AG10803 (cell line): ENCODE data around the gene MAK.
"Not testable (repeated sequence)": the region's sequence is repeated elsewhere in the genome, so short reads cannot be mapped to it uniquely, and the experiment has no call there.

Source experiments
- DNase-seq: peaks from one replicate; pipeline ENCODE4 v3.0.0; 2010; ENCODE audit warnings: low read depth
- H3K4me3 ChIP-seq: 2 replicates; pipeline ENCODE4 v1.5.1; 2011; ENCODE audit warnings: mild to moderate bottlenecking, low read length, control low read depth
- TF ChIP-seq, protein P1 (sequence below): conservative IDR thresholded peaks from 2 replicates; pipeline ENCODE4 v1.5.1; 2011; ENCODE audit warnings: mild to moderate bottlenecking, low read length, control low read depth, inconsistent platforms

Gene MAK

DNA sequence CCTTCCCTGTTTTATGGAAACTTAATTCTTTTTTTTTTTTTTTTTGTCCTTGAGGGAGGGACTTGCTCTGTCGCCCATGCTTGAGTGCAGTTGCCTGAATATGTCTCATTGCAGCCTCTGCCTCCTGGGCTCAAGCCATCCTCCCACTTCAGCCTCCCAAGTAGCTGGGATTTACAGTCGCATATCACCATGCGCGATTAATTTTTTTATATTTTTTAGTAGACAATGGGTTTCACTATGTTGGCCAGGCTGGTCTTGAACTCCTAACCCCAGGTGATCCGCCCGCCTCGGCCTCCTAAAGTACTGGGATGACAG lies 114.8 kb downstream of the MAK start:
- peak overlapping the region; percentile 83 for H3K4me3 ChIP-seq
- no peak for DNase-seq
- TF ChIP-seq, protein P1, sequence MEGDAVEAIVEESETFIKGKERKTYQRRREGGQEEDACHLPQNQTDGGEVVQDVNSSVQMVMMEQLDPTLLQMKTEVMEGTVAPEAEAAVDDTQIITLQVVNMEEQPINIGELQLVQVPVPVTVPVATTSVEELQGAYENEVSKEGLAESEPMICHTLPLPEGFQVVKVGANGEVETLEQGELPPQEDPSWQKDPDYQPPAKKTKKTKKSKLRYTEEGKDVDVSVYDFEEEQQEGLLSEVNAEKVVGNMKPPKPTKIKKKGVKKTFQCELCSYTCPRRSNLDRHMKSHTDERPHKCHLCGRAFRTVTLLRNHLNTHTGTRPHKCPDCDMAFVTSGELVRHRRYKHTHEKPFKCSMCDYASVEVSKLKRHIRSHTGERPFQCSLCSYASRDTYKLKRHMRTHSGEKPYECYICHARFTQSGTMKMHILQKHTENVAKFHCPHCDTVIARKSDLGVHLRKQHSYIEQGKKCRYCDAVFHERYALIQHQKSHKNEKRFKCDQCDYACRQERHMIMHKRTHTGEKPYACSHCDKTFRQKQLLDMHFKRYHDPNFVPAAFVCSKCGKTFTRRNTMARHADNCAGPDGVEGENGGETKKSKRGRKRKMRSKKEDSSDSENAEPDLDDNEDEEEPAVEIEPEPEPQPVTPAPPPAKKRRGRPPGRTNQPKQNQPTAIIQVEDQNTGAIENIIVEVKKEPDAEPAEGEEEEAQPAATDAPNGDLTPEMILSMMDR: no peak

DNA sequence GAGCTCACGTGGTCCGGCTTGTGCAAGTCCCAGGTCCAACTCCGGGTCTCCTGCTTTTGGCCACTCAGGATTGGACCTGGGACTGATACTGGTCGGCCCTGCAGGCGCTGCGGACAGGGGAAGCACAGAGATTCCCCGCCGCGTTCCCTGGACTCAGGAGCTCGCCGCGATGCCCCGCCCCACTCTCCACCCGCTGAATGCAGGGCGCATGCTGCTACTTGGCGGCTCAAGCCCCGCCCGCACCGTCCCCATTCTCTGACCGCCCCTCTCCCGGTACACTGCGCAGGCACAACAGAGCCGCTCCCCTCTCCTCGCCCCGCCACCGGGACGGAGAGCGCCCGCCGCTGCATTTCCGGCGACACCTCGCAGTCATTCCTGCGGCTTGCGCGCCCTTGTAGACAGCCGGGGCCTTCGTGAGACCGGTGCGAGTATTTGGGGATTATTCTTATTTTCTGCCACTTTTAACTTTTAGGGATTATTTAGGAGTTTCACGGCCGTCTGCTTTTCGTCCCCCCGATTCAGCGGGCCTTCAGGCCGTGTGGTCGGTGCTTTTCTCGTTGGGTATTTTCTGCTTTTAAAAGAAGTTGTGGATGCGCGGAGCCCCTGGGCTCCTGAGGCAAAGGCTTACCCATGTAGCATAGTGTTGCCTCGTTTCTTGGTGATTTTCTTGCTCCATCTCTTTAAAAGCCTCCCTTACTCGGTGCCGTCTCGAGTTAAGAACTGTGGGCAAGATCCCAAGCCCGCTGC lies 115.3 kb downstream of the MAK start, which contains the start of gene TMEM14C:
TSS of gene TMEM14C (plus strand) at position 251 of the 747 bp plus-strand sequence. CDS start 1,544 bp downstream, outside the sequence.
- DNase-seq: peak; percentile 99
- peak within 1 kb of the TSS; percentile 83 for H3K4me3 ChIP-seq
- TF ChIP-seq, protein P1: no peak

DNA sequence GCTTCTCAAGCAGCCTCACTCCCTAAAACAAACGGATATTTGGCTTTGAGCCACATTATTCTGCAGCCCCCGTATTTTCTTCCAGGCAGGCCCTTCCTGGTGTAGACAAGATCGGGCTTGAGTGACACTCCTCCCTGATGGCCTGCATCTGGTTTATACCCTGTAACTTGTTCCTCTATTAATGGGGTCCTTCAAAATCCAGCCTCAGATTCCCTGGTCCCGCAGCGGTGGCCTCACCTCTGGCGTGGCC lies 115.8 kb downstream of the MAK start:
- peak overlapping the region; percentile 83 for H3K4me3 ChIP-seq
- TF ChIP-seq, protein P1: no peak
- DNase-seq: no peak

DNA sequence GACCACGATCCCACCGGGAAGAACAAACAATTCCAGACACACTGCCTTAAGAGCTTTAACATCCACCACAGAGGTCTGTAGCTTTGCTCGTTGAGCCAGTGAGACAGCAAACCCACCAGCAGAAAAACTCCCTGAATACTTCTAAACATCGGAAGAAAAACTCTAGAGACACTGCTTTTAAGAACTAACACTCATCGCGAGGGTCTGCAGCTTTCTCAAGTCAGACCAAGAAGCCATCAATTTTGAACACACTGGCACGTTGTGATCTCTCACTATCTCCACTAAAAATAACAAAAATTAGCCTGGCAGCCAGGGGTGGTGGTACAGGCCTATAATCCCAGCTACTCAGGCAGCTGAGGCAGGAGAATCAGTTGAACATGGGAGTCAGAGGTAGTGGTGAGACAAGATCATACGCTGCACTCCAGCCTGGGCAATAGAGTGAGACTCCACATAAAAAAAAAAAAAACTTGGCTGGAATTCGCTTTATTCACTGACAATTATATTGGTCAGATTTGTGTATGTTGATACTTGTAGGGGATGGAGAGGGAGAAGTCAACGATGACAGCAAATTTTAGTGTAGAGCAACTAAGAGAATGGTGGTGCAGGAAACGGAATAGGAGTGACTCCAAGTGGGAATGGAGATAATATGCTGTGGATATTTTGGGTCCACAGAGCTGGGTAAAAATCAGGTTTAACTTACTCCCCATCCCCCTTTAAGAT lies 116.3 kb downstream of the MAK start:
- H3K4me3 ChIP-seq: peak overlapping the region; percentile 83
- TF ChIP-seq, protein P1: no peak
- no peak for DNase-seq

DNA sequence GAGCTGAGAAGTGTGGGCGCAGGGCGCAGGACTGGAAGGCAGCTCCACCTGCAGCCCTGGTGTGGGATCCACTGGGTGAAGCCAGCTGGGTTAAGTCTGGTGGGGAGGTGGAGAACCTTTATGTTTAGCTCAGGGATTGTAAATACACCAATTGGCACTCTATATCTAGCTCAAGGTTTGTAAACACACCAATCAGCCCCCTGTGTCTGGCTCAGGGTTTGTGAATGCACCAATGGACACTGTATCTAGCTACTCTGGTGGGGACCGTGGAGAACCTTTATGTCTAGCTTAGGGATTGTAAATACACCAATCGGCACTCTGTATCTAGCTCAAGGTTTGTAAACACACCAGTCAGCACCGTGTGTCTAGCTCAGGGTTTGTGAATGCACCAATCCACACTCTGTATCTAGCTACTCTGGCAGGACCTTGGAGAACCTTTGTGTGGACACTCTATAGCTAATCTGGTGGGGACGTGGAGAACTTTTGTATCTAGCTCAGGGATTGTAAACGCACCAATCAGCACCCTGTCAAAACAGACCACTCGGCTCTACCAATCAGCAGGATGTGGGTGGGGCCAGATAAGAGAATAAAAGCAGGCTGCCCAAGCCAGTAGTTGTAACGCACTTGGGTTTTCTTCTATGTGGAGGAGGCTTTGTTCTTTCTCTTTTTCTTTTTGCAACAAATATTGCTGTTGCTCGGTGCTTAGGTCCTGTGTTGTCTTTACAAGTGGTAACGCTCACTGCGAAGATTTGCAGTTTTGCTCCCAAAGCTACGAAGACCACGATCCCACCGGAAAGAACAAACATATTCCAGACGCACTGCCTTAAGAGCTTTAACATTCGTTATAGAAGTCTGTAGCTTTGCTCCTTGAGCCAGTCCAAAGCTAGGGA lies 117.1 kb downstream of the MAK start:
- not testable (repeated sequence) for DNase-seq
- peak overlapping the region; percentile 70 for H3K4me3 ChIP-seq

DNA sequence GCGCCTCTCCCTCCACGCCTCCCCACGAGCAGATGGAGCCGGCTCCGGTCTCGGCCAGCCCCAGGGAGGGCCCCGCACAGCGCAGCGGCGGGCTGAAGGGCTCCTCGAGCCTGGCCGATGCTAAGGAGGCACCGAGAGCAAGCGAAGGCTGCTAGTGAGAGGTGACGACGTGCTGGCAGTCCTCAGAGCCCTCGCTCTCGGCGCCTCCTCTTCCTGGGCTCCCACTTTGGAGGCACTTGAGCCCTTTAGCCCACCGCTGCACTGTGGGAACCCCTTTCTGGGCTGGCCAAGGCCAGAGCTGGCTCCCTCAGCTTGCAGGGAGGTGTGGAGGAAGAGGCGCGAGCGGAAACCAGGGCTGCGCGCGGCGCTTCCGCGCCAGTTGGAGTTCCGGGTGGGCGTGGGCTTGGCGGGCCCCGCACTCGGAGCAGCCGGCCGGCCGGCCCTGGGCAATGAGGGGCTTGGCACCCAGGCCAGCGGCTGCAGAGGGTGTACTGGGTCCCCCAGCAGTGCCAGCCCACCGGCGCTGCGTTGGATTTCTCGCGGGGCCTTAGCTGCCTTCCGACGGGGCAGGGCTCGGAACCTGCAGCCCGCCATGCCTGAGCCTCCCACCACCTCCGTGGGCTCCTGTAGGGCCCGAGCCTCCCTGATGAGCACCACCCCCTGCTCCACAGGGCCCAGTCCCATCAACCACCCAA lies 117.9 kb downstream of the MAK start:
- TF ChIP-seq, protein P1: no peak
- H3K4me3 ChIP-seq: peak overlapping the region; percentile 70
- DNase-seq: peak; percentile 18

DNA sequence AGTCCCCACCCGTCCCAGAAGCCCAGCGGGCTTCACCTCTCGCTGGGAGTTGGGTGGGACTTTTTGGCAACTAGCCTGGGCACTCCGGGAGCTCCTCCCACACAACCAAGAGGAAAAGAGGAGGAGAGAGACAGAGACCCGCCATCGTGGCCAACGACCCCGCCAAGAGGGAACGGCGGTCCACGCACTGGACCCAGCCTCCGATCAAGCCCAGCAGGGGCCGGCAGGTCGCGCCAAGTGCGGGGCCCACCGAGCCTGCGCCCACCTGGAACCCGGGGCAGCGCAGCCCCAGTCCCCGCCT lies 118.4 kb downstream of the MAK start:
- TF ChIP-seq, protein P1: no peak
- no peak for DNase-seq
- H3K4me3 ChIP-seq: peak overlapping the region; percentile 70
